GM18868 (cell line): Measurements from ENCODE around the gene TIGD2.

Source experiments
- ATAC-seq: cut with Tn5 transposase; IDR thresholded peaks from one replicate; pipeline ENCODE4 v1.9.1; 2021; ENCODE audit warnings: mild to moderate bottlenecking, moderate library complexity; ENCODE audit not compliant: unreplicated experiment

Gene TIGD2

DNA sequence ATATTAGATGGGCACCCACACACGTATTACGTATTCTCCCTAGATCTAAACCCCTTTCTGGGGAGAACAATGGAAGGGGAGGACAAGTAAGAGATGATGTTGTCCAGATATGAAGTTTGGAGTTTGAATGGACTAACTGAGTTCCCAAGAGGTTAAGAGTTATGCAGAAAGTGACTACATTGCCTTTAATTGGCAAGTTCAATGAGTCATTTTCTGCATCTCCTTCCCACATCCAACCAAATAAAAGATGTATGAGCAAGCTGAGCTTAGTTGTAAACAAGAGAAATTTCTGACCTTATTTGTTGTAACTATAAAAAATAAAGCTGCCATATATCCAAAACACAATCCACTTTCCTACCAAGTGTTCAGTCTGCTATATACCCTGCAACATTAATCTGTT lies 50.5 kb downstream of the TIGD2 start:
- no peak for ATAC-seq

DNA sequence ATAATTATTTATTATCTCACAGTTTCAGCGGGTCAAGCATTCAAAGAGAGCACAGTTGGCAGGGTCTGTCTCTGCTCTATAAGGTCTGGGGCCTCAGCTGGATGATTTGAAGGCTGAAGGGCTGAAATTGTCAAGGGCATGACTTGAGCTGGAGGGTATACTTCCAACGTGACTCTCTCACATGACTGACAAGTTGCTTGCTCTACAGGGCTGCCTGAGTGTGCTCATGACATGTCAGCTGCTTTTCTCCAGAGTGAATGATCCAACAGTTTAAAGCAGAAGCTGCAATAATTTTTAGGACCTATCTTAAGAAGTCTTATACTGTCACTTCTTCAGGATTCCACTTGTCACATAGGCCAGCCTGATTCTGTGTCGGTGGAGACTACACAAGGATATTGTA lies 51.2 kb downstream of the TIGD2 start:
- no peak for ATAC-seq

DNA sequence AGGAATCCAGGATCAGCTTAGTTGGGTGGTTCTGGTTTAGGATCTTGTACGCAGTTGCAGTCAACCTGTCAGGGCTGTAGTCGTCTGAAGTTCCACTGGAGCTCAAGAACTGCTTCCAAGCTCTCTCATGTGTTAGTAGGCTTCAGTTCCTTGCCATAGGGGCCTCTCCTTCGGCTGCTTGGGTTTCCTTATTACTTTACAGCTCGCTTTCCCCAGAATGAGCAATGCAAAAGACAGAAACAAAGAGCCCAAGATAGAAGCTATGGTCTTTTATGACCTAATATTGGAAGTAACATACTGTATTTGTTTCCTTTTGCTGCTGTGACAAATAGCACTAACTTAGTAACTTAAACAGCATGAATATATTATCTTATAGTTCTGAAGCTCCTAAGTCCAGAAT lies 51.7 kb downstream of the TIGD2 start:
- no peak for ATAC-seq

DNA sequence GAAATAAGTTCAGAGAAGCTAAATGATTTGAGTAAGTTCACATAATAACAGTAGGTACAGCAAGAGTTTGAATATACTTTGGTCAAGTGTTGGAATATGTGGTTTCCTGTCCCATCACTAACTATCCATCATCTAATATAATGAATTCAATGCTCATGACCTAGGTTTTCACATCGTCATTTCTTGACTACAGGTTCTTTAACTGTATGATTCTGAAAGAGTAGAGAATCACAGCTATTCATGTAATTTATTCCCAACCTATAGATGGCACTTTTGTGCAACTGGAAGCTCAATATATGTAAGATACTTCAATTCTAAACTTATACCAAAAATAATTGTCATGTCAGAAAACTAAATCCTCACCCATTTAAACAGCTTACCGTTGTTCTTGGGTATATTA lies 53.1 kb downstream of the TIGD2 start:
- no peak for ATAC-seq
